ENCODE measurements around the gene PKP1.

PKP1 gene

DNA sequence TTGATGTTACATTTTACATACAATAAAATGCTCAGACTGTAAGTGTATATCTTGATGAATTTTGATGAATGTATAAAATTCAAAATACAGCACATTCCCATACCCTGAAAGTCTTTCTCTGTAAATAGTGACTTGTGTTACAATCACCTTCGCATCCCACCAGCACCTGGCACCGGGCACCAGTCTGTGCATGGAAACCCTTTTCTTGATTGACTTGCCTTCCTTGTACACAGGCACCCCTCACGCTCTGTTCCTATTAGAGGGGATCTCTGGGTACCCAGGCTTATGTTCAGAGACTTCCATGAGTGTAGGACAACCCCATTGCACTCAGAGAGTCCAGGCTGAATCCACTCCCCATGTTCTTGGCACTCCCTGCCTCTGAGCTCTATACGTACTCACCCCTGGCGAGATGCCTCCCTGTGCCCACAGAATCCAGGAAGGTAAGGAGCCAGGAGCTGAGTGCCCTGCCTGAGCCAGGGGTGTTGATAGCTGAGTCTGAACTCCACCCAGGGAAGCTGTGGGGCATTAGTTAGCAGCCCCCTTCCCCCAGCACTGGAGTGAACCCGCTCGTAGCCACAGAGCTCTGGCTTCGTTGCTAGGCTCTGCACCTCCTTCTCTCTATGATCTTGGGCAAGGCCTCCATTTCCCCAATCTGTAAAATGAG, 22.5 kb upstream of the PKP1 start:
- TF ChIP-seq, protein P1, sequence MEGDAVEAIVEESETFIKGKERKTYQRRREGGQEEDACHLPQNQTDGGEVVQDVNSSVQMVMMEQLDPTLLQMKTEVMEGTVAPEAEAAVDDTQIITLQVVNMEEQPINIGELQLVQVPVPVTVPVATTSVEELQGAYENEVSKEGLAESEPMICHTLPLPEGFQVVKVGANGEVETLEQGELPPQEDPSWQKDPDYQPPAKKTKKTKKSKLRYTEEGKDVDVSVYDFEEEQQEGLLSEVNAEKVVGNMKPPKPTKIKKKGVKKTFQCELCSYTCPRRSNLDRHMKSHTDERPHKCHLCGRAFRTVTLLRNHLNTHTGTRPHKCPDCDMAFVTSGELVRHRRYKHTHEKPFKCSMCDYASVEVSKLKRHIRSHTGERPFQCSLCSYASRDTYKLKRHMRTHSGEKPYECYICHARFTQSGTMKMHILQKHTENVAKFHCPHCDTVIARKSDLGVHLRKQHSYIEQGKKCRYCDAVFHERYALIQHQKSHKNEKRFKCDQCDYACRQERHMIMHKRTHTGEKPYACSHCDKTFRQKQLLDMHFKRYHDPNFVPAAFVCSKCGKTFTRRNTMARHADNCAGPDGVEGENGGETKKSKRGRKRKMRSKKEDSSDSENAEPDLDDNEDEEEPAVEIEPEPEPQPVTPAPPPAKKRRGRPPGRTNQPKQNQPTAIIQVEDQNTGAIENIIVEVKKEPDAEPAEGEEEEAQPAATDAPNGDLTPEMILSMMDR (IDR thresholded peaks at IDR 0.05; ENCODE audit: borderline replicate concordance, insufficient read depth, low read depth, low read length): no peak
- H3K4me3 ChIP-seq (ENCODE audit: low read depth, low read length): no peak overlapping the region

- no peak overlapping the region for H3K4me3 ChIP-seq (ENCODE audit: low read depth, low read length)
- TF ChIP-seq, protein P1 (IDR thresholded peaks at IDR 0.05; ENCODE audit: borderline replicate concordance, insufficient read depth, low read depth, low read length): no peak
Measured at GRCh38 chr1:201261771-201262547, 21.3 kb upstream of the PKP1 start.

DNA sequence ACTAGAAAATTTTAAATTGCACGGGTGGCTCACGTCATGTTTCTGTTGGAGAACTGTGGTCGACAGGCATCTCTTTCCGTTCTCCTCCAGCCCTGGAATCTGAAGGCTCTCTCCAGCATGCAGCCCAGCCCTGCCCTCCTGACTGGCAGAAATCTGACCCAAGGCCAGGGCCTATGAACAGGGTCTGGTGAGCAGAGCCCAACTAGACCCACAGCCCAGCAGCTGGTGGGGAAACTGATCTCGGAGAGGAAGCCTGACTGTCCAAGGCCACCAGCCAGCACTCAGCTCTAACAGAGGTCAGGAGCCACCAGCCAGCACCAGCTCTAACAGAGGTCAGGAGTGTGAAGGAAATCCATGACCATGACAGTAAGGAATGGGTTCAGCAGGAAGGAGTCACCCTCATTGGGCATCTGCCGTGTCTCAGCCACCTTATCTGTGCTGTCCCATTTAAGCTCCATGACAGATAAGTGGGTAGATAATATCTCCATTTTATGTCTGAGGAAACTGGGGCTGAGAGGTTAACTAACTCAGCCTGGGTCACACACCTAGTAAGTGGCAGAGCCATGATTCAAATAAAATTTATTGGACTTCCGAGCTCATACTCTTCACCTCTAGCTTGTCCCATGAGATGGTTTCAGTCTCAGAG, 20.2 kb upstream of the PKP1 start:
- TF ChIP-seq, protein P1 (IDR thresholded peaks at IDR 0.05; ENCODE audit: borderline replicate concordance, insufficient read depth, low read depth, low read length): no peak
- no peak overlapping the region for H3K4me3 ChIP-seq (ENCODE audit: low read depth, low read length)

GRCh38 chr1:201264072-201264471, 19.2 kb upstream of the PKP1 start:
- no peak overlapping the region for H3K4me3 ChIP-seq (ENCODE audit: low read depth, low read length)
- TF ChIP-seq, protein P1 (IDR thresholded peaks at IDR 0.05; ENCODE audit: borderline replicate concordance, insufficient read depth, low read depth, low read length): no peak

DNA sequence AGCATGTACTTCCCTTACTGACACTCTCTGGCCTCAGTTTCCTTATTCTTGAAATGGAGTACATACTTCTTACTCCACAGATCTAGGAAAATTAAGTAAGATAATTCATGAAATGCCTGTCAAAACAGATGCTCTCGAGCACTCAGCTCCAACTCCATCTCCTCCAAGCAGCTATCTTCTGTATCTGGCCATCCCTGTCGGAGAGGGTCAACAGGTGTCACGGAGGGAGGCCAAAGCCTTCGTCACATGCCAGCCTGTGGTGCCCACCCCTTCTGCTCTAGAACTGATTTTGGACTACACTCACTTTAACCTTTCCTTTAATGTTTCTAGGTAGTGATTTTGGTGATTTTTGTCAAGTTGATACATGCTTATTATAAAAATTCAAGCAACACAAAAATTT, 18.8 kb upstream of the PKP1 start:
- TF ChIP-seq, protein P1 (IDR thresholded peaks at IDR 0.05; ENCODE audit: borderline replicate concordance, insufficient read depth, low read depth, low read length): no peak
- H3K4me3 ChIP-seq (ENCODE audit: low read depth, low read length): no peak overlapping the region

GRCh38 chr1:201265756-201266155, 17.6 kb upstream of the PKP1 start:
- TF ChIP-seq, protein P1 (IDR thresholded peaks at IDR 0.05; ENCODE audit: borderline replicate concordance, insufficient read depth, low read depth, low read length): no peak
- no peak overlapping the region for H3K4me3 ChIP-seq (ENCODE audit: low read depth, low read length)

Measured in GM12875 (cell line).